ENCODE results near the gene ABO.
"Not testable (repeated sequence)": the region's sequence is repeated elsewhere in the genome, so short reads cannot be mapped to it uniquely, and the experiment has no call there.

The ABO gene

DNA sequence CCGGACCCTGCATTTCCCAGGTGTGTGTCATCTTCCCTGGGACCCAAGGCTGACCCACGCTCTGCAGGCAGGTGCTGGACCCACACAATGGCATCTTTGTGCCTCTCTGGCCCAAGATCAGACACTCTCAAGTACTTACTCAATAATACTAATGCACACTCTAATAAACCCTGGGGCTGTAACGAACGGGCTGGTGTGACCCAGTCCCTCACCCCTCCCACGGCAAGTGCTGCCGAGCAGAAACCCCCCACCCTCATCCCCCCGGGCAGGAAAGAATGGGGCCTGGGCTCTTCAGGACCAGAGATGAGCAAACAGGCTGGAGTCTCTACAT, 64.8 kb downstream of the ABO start:
- TF ChIP-seq, protein P1, sequence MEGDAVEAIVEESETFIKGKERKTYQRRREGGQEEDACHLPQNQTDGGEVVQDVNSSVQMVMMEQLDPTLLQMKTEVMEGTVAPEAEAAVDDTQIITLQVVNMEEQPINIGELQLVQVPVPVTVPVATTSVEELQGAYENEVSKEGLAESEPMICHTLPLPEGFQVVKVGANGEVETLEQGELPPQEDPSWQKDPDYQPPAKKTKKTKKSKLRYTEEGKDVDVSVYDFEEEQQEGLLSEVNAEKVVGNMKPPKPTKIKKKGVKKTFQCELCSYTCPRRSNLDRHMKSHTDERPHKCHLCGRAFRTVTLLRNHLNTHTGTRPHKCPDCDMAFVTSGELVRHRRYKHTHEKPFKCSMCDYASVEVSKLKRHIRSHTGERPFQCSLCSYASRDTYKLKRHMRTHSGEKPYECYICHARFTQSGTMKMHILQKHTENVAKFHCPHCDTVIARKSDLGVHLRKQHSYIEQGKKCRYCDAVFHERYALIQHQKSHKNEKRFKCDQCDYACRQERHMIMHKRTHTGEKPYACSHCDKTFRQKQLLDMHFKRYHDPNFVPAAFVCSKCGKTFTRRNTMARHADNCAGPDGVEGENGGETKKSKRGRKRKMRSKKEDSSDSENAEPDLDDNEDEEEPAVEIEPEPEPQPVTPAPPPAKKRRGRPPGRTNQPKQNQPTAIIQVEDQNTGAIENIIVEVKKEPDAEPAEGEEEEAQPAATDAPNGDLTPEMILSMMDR (IDR thresholded peaks at IDR 0.05; ENCODE audit: borderline replicate concordance, insufficient read depth, low read depth, low read length): no peak
- no peak overlapping the region for H3K4me3 ChIP-seq (ENCODE audit: low read depth, low read length)

DNA sequence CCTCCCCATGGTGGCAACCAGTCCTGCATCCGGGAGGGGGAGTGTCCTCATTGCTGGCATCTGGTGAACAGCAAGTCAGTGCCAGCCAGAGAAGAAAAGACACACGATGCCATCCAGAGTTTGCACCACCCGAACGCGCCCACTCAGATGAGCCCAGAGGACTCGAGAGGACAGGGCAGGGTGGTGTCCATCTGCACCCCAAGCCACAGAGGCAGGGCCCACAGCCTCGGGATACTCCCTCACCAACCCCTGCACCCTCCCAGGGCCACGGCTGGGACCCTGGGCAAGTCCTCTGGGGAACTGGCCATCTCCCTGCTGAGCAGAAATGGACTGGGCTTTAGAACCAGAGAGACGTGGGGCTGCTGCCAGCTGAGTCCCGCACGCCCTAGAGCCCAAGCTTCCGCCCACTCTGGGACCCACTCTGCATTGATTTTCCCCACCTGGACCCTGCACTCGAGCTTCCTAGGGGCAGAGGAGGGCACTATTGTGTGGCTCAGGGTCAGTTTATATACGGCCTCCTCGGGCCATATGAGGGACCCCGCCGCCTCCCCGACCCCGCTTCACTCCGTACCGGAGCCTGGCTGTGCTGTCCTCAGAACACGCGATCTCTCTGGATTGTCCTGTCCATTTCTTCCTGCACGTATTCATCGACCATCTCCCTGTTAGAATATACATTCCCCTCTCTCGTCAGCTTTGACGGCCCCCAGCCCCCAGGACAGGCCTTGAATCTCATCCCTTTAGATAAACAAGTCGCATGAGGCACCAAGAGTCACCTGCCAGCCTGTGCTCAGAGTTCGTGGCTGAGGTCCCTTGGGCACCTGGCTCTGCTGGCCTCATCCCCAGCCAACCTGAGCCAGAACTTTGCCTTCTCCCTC, 65.4 kb downstream of the ABO start:
- not testable (repeated sequence) for H3K4me3 ChIP-seq (ENCODE audit: low read depth, low read length)

DNA sequence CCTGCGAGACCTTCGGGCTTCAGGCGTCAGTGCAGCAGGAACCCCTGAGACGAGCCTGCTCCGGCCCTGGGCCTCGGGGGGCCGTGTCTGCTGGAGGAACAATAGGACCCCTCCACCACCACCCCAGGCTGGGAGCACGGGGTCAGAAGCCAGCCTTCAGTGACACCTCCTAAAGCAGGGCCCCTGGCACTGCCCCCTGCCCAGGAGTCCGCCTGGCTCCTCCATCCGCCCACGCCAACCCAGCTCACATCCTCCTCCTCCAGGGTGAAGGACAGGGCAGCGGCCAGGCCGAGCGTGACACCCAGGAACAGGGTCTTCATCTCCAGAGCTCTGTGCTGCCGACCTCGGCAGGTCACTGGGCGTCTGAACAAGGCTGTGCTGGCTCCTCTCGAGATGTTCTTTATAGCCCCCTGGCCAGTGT, 66.1 kb downstream of the ABO start, which contains the start of gene OBP2B:
OBP2B (minus strand) TSS at position 371 of the 421 bp plus-strand sequence; CDS start at position 320, 51 bp downstream.
- H3K4me3 ChIP-seq (ENCODE audit: low read depth, low read length): not testable (repeated sequence)

DNA sequence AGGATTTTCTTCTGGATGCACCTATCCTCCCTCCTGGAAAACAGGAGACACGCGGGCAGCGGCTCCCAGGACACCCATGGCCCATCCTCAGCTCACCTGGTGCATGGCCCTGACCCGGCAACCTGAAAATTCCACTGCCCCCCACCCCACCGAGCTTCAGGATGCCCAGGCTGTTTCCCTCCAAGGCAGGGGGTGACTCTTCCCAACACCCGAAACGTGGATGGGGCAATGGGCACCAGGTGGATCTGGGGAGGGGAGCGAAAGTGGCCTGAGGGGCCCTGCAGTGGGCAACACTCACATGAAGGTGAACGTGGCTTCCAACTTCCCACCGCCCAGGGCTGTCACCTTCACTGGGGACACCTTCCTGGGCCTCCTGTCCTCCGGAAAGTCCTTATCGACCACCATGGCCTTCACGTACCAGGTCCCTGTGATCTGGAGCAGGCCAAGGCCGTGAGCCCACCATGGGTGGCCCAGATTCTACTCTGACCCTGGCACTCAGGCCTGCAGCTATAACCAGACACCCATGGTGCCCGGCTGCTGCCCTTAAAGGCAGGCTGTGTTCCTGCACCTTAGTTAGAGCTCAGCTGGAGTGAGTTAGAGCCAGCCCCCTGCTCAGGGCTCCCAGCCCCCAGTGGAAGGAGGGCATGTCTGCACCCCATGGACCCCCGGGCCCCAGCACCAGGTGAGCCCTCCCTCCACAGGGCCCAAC, 66.7 kb downstream of the ABO start:
- not testable (repeated sequence) for H3K4me3 ChIP-seq (ENCODE audit: low read depth, low read length)

DNA sequence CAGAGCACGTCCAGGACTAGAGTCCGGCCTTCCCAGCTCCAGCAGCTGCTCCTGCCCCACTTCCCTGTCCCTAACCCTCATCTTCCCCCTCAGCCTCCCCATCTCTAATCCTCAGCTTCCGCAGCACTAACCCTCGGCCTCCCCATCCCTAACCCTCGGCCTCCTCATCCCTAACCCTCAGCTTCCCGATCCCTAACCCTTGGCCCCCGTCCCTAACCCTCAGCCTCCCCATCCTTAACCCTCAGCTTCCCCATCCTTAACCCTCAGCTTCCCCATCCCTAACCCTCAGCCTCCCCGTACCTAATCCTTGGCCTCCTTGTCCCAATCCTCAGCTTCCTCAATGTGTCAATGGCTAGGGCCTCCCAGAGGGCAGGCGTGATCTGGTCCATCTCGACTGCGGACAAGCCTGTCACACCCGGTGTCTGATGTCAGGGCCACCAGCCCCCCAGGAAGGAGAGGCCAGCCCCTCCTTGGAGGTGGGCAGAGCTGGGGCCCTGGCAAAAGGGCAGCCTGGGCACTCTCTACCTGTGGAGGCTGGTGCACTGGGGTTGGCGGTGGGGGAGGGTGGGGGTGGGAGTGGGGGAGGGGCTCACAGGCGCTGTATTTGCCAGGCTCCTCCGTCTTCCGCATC, 67.3 kb downstream of the ABO start:
- TF ChIP-seq, protein P1 (IDR thresholded peaks at IDR 0.05; ENCODE audit: borderline replicate concordance, insufficient read depth, low read depth, low read length): no peak
- H3K4me3 ChIP-seq (ENCODE audit: low read depth, low read length): no peak overlapping the region

DNA sequence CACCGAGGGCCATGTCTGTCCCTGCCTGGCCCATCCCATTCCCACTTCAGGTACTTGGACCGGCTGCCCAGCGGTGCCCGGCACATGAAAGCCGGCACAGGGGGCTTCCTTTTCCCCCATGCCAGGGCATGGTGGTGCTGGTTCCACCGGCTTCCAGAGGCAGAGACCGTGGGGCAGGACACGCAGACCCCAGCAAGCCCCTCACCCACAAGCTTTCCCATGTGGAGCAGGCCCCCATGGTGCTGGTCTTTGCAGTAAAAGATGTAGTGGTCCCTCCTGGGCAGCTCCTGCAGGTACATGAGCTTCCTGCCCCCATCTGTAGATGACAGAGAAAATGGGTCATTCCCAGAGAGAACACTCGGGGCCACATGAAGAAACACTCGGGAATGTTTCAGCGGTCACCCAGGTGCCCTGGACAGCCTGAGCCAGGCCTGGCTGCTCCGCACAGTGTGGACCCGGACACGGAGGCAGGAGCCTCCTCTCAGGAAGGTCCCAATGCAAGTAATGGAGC, 67.9 kb downstream of the ABO start:
- TF ChIP-seq, protein P1 (IDR thresholded peaks at IDR 0.05; ENCODE audit: borderline replicate concordance, insufficient read depth, low read depth, low read length): no peak
- no peak overlapping the region for H3K4me3 ChIP-seq (ENCODE audit: low read depth, low read length)

DNA sequence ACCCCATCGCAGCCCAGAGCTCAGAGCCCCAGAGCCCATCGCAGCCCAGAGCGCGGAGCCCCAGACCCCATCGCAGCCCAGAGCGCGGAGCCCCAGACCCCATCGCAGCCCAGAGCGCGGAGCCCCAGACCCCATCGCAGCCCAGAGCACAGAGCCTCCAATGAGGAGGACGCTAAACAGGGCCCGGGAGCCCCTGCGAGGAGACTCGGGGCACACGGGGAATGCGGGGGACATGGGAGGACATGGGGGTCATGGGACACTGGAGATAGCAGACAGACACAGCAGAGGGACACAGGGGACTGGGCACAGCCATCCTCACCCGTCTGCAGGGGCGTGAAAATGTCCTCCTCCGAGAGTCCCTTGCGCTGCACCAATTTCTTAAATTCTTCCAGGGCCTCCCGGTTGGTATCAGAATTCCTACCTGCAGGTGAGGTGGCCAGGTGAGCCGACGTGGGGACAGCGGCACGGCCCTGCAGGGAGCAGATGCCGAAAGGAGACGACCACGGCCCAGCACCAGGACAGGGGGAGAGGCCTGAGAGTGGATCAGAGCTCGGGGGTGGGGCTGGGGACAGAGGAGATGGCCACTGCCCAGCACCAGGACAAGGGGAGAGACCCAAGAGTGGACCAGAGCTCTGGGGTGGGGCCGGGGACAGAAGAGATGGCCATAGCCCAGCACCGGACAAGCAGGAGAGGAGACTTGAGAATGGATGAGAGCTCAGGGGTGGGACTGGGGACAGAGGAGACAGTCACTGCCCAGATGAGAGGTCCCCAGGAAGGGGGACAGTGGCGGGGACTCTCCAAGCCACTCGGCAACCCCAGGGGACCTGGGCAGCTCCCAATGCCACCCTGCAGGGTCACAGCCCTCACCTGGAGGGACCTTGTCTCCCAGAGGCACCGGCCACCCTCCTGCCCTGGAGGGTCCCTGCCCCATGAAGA, 68.7 kb downstream of the ABO start:
- TF ChIP-seq, protein P1 (IDR thresholded peaks at IDR 0.05; ENCODE audit: borderline replicate concordance, insufficient read depth, low read depth, low read length): no peak
- no peak overlapping the region for H3K4me3 ChIP-seq (ENCODE audit: low read depth, low read length)

DNA sequence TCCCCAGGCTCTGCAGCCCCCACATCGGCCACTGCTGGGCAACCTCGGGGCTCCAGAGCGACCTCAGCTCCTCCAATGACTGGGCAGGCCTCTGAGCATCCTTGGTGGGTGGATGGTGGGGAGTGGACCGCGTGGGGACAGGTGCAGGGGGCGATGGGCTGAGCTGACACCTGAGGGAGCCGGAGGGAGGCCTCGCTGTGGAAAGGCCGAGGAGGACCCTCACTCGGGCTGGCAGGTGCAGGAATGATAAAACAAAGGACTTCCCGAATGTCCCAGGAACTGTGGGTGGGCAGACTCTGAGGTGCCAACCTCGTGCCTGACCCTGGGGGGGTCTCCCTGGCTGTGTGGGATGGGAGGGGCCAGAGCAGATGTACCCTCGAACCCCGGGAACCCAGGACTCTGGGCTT, 69.5 kb downstream of the ABO start:
- not testable (repeated sequence) for H3K4me3 ChIP-seq (ENCODE audit: low read depth, low read length)
